Measurements from ENCODE around the gene EHD1.
"Not testable (repeated sequence)": the region's sequence is repeated elsewhere in the genome, so short reads cannot be mapped to it uniquely, and the experiment has no call there.

Gene EHD1

DNA sequence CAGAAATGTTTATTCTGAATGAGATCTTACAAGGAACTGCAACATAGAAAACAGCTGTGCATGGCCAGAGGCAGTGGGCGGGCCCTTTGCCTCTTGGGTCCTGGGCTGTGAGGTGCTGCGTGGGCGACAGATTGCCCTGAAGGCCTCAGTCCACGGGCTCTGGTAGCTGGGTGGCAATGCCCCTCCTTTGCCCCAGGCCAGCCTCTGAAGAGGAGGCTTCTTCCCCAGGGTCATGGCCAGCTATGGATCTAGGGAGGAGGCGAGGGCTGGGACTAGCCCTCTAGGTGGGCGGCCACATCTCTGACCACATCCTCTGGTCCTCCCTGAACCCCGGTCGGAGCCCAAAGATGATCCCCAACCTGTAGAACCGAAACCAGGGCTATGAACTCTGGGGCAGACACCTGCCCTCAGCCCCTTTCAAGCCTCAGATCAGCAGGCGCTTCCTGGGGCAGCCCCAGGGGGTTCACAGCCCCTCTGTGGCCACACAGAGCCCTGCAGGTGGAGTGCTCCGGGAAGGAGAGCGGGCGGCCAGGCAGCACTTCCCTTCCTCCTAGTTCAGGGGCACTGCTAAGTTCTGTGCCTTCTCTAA lies 27.3 kb downstream of the EHD1 start:
- ChIA-PET CTCF (interaction anchor here (0.8 to 33.1 kb wide), 7 partner anchors 10 to 267 kb away, joined by 3 to 1137 read pairs (median 4); partner anchors contain the start of genes ARL2 and EHD1), POLR2A (interaction anchor here (0.6 to 11.9 kb wide), 6 partner anchors 8 to 1221 kb away, joined by 3 to 129 read pairs (median 7); partner anchors contain the start of gene EHD1)
- TF ChIP-seq, protein P1, sequence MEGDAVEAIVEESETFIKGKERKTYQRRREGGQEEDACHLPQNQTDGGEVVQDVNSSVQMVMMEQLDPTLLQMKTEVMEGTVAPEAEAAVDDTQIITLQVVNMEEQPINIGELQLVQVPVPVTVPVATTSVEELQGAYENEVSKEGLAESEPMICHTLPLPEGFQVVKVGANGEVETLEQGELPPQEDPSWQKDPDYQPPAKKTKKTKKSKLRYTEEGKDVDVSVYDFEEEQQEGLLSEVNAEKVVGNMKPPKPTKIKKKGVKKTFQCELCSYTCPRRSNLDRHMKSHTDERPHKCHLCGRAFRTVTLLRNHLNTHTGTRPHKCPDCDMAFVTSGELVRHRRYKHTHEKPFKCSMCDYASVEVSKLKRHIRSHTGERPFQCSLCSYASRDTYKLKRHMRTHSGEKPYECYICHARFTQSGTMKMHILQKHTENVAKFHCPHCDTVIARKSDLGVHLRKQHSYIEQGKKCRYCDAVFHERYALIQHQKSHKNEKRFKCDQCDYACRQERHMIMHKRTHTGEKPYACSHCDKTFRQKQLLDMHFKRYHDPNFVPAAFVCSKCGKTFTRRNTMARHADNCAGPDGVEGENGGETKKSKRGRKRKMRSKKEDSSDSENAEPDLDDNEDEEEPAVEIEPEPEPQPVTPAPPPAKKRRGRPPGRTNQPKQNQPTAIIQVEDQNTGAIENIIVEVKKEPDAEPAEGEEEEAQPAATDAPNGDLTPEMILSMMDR (IDR thresholded peaks at IDR 0.05; ENCODE audit: control extremely low read depth, extremely low read depth, low read depth, missing control alignments) = peak; percentile 44
- peak; percentile 87 for DNase-seq (ENCODE audit: extremely low spot score)

DNA sequence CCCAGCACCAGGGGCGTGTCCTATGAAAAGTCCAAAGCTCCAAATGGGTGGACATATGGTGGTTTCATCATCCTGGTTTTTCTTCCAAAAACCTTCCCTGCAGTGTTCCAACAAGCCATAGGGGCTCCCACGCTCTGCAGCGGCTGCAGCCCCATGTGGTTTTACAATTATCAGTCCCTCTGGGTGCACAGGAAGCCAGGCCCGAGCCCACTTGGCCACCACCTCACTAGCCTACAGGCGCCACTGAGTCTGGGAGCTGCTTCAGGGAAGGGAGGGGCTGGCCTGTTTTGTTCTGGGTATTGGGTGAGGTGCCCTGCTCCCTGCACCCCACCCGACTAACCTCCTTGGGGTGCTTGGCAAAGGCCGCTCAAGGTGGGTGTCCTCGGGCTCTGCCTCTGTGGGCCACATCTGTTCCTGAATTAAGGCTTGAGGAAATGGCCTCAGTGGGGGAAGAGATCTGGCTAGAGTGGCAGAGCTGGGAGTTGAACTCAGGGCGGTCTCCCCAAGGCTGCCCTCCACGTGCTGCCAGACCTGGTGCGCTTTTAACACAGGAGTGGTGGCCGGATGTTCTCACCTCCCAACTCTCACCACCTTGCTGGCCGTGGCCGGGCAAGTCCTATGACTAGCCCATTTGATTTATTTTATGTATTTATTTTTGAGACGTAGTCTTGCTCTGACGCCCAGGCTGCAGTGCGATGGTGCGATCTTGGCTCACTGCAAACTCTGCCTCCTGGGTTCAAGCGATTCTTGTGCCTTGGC lies 28.6 kb downstream of the EHD1 start:
- TF ChIP-seq, protein P1 (IDR thresholded peaks at IDR 0.05; ENCODE audit: control extremely low read depth, extremely low read depth, low read depth, missing control alignments) = no peak
- CTCF ChIA-PET = interaction anchor here (1.2 to 33.1 kb wide), 11 partner anchors 13 to 480 kb away, joined by 3 to 1137 read pairs (median 6); partner anchors contain the start of genes ARL2, EHD1 and PPP2R5B
- POLR2A ChIA-PET = interaction anchor here (2.1 to 11.9 kb wide), 4 partner anchors 10 to 26 kb away, joined by 9 to 129 read pairs (median 22); partner anchors contain the start of gene EHD1
- no peak for DNase-seq (ENCODE audit: extremely low spot score)

DNA sequence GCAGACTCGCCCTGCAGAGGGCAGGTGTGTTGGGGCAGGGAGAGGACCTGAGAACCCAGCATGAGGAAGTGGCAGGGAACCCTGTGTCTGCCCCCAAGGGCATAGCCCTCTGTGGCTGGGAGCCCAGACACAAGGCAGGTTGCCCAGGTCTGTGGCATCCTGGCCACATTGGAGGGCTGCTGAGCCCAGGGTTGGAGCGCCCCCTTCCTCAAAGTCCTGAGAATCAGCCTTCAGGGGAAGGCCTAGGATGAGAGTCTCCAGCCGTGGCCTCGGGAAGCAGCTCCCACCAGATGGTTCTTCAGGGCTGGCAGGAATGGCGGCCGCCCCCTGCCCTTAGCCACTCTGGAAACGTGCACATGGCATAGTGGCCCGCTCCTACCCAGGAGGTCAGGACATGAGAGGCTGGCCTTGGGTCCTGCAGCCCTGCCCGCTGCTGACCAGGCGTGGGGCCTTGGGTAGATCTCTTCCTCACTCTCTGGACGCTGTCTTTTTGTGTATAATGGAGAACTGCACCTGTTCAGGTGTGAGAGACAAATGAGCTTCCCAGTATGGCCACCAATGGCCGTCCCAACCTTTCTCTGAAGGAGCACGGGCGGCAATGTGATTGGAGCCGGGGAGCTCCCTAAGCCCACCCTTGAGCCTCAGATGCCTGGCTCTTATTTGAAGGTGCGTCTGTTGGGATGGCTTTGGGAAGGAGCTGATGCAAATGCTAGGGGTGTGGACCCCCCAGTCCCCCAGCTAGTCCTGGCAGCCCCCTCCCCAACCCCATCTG lies 29.4 kb downstream of the EHD1 start:
- CTCF ChIA-PET = interaction anchor here (1.1 to 33.1 kb wide), 18 partner anchors 14 to 481 kb away, joined by 3 to 1137 read pairs (median 7); partner anchors contain the start of genes ARL2, EHD1, MAP4K2 and PPP2R5B
- POLR2A ChIA-PET = interaction anchor here (0.7 to 11.9 kb wide), 4 partner anchors 16 to 38 kb away, joined by 3 to 129 read pairs (median 22); partner anchors contain the start of gene EHD1
- TF ChIP-seq, protein P1 (IDR thresholded peaks at IDR 0.05; ENCODE audit: control extremely low read depth, extremely low read depth, low read depth, missing control alignments) = peak; percentile 25
- no peak for DNase-seq (ENCODE audit: extremely low spot score)

DNA sequence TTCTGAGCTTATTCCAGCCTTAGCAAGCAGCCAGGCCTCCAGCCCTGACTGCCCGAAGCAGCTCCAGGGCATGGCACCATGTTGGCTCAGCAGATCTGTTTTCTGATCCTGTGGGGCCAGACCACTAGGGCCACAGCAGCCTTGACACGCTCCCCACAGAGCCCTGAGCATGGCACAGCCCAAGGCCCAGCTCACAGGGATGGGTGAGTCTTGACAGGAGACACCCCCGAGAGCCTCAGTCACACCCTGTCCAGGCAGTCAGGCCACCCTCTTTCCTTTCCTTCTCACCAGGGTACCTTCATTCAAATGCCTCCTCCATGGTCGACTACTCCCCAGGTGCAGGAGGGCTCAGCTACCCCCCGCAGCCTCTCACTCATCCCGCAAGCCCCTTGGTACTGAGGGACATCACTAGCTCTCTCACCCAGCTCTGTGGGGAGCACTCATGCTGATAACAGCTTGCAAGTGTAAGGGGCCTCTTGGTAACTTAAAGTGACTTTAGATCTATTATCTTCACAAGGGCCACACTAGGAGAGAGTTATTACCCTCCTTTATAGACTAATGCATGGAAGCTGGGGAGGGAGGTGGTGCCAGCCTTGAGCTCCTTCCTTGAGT lies 30.1 kb downstream of the EHD1 start:
- ChIA-PET POLR2A (interaction anchor here (0.6 to 11.9 kb wide), 6 partner anchors 17 to 200 kb away, joined by 3 to 129 read pairs (median 6); partner anchors contain the start of genes ARL2 and EHD1), CTCF (interaction anchor here (0.7 to 33.1 kb wide), 27 partner anchors 13 to 481 kb away, joined by 3 to 1137 read pairs (median 6); partner anchors contain the start of genes ARL2, BATF2, EHD1 and MAP4K2)
- TF ChIP-seq, protein P1 (IDR thresholded peaks at IDR 0.05; ENCODE audit: control extremely low read depth, extremely low read depth, low read depth, missing control alignments) = no peak
- DNase-seq (ENCODE audit: extremely low spot score) = no peak

DNA sequence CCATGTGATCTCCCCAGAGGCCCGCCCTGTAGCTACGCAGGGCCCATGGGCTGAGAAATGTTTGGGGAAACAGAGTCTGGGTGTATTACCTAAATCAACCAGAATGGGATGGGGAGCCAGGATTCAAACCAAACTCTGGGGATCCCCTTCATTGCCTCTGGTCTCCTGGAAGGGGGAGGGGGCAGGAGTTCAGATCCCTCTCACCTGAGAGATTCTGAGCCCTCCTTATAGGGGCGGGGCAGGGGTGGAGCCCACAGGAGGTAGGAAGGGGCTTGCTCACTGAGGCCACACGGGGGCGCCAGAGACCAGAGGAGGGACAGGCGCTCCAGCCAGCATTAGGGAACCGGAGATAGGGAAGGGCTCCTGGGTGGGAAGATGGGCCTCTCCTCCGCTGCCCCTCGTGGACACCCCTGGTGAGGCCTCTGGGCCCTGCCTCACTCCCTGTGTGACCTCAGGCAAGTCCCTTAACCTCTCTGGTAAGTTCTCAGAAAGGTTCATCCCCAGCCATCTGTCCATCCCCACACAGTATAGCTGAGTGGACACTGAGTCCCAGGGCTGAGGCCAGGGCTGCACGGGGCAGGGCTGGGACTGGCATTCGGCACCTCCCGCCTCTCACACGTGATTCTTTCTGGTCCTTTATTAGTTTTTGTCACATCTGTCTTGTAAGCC lies 31.3 kb downstream of the EHD1 start:
- TF ChIP-seq, protein P1 (IDR thresholded peaks at IDR 0.05; ENCODE audit: control extremely low read depth, extremely low read depth, low read depth, missing control alignments) = peak; percentile 98
- ChIA-PET POLR2A (interaction anchor here (0.6 to 11.9 kb wide), 5 partner anchors 13 to 167 kb away, joined by 3 to 129 read pairs (median 4); partner anchors contain the start of genes ARL2 and EHD1), CTCF (interaction anchor here (0.7 to 33.1 kb wide), 31 partner anchors 12 to 469 kb away, joined by 3 to 1137 read pairs (median 5); partner anchors contain the start of genes ARL2, BATF2, CDC42EP2 and EHD1)
- peak; percentile 88 for DNase-seq (ENCODE audit: extremely low spot score)

DNA sequence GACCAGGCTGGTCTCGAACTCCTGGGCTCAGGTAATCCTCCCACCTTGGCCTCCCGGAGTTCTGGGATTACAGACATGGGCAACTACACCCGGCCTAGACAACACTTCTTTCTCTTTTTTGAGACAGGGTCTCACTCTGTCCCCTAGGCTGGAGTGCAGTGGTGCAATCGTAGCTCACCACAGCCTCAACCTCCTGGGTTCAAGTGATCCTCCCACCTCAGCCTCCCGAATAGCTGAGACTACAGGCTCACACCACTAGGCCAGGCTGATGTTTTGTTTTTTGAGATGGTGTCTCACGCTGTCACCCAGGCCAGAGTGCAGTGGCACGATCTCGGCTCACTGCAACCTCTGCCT lies 32.7 kb downstream of the EHD1 start:
- ChIA-PET CTCF (interaction anchor here (1.1 to 33.1 kb wide), 12 partner anchors 11 to 469 kb away, joined by 3 to 1137 read pairs (median 8); partner anchors contain the start of genes ARL2, BATF2, CDC42EP2 and EHD1), POLR2A (interaction anchor here (11.9 kb wide), 1 partner anchor 30 kb away, joined by 129 read pairs; the partner anchor contains the start of gene EHD1)
- not testable (repeated sequence) for DNase-seq (ENCODE audit: extremely low spot score)

Measured in GM10248 (cell line).